HL-60/S4 treated with retinoic acid at 250 ng/mL for 4 days and 3 days (cell line): ENCODE measurements around the gene TCEAL1.

Source experiments
- in situ Hi-C: fragments of 300-500 bp; cut with MboI; formaldehyde crosslinking; loops from 2 replicates; pipeline ENCODE4 v1.7.0; 2022; ENCODE audit warnings: low sequenced_read_pairs

The TCEAL1 gene

GRCh38 chrX:103678199-103678993 lies 49.6 kb downstream of the TCEAL1 start:
- in situ Hi-C loops, result no loop called here
